HG02759 (cell line): ENCODE measurements around the gene PCDH19.
"Not testable (repeated sequence)": the region's sequence is repeated elsewhere in the genome, so short reads cannot be mapped to it uniquely, and the experiment has no call there.

ENCODE experiments used
- ATAC-seq: cut with Tn5 transposase; IDR thresholded peaks from one replicate; pipeline ENCODE4 v1.9.1; 2021; ENCODE audit warnings: mild to moderate bottlenecking, moderate library complexity; ENCODE audit not compliant: unreplicated experiment

Gene PCDH19, protein sequence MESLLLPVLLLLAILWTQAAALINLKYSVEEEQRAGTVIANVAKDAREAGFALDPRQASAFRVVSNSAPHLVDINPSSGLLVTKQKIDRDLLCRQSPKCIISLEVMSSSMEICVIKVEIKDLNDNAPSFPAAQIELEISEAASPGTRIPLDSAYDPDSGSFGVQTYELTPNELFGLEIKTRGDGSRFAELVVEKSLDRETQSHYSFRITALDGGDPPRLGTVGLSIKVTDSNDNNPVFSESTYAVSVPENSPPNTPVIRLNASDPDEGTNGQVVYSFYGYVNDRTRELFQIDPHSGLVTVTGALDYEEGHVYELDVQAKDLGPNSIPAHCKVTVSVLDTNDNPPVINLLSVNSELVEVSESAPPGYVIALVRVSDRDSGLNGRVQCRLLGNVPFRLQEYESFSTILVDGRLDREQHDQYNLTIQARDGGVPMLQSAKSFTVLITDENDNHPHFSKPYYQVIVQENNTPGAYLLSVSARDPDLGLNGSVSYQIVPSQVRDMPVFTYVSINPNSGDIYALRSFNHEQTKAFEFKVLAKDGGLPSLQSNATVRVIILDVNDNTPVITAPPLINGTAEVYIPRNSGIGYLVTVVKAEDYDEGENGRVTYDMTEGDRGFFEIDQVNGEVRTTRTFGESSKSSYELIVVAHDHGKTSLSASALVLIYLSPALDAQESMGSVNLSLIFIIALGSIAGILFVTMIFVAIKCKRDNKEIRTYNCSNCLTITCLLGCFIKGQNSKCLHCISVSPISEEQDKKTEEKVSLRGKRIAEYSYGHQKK (N-terminal part only)

DNA sequence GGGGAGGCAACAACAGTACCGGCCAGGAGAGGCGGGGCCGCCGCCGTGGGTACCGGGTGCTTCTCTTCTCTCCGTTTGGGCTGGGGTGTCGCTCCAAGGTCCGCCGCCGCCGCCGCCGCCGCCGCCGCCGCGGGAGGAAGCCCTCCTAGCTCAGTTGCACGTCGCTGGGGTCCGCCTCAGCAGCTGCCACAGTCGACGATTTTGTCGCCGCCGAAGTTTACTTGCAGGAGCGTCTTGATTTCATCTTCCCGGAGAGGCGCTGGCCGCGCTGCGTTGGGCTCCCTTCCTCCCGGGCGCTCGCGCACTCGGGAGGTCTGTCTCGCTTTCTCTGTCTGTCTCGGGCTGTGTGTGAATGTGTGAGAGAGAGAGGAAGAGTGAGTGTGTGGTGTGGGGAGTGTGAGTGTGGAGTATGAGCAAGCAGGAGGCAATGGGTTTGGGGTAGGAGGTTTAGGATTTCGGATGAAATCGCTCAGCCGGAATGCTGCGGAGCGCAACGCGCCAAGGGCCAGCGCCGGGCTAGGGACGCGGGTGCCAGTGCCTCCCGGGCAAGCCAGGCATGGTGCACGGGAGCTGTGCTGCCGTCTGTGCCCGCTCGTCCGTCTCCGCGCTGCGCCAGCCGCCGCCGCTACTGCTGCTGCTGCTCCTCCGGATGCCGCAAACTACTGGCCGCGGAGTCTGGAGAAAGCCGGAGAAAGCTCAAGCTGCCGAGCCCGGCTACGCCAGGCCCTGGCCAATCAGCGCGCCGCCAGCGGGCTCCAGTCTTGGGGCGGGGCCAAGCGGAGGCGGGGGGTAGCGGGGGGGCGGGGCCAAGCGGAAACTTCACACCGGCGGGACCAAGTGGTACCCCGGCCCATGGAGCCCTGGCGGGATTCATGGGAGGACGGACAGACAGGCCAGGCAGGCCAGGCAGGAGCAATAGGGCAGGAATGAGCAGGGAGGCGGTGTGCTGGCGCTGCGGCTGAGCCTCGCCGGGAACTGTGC lies at the start of gene PCDH19:
PCDH19 (minus strand) TSS at position 664 of the 981 bp plus-strand sequence. CDS start 1,676 bp downstream, outside the sequence.
- ATAC-seq, result peak; percentile 75

DNA sequence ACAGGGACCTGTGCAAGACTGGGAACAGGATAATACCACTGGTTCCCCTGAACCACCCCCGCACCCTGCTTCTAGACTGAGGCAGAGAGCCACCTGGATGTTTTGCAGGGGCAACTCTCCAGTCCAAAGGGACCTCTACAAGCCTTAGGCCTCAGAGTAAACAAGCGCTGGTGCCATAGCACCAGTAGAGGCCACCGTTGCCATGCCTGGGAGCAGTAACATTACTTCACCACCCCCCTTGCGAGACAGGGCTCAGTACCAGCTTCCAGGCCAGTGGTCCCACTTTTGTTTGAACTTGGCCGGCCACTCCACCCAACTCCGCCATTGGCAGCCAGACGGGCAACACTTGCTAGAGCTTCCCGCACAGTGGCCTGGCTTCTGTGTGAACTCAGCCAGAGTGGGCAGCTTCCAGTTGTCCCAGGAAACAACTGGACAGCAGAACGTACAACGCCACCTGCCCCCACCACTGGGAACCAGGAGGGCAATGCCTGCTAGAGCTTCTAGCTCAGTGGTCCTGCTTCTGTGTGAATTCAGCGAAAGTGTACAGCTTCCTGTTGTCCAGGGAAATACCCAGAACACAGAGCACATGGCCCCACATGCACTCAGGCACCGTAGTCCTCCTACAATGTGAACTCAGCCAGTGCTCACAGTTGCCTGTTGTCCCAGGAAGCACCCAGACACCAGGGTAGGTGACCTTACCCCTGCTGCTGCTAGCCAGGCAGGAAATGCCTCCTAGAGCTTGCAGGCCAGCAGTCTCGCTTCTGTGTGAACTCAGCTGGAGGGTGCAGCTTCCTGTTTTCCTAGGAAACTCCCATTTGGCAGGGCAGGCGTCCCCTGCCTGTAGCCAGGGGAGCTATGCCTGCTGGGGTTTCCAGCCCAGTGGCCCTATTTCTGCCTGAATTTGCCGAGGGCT lies 39.9 kb upstream of the PCDH19 start:
- no peak for ATAC-seq

DNA sequence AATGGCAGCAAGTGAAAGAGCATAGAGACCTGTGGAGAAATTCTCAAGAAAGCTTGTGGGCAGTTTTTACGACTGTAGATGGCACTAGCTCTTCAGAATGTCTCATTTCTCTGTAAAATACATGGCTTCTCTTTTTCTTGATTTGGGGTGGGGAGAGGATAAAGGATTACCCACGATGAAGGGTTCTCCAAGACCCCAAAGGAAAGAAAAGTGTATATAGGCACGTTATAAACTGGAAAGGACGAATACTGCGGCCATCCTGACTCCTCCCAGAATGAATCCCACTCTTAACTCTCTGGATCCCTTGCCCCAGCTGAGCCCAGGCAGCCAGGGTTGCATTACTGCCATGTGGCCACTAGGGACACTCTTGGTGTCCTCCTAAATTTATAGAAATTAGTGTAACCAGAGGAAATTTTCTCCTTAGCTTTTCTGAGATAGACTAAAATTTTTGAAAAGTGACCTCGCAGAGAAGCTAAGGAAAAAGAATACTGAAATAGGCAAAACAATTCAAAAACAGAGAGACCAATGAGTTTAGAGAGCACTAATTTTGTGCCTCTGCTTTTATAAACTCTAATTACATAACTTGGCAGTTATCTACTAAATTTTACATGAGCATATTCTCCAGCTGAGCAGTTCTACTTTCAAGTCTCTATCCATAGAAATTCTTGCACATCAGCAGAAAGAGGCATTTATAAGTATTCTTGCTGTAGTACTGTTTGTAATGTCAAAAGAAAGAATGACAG lies 37.8 kb upstream of the PCDH19 start:
- ATAC-seq, result peak; percentile 43

DNA sequence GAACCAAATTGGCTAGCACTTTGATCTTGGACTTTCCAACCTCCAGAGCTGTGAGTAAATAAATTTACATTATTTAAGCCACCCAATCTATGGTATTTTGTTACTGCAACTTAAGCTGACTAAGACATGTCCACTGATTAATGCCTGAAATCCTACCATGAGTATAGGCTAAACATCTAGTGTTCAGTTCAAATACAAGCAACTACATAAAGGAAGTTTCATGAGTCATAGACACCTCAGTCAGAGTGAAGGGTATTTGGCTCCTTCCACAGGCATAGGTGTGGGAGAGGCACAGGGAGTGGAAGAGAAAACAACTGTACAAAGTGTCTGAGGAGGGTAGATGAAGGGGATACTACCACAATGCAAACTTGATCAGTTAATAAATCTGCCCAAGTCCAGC lies 35.5 kb upstream of the PCDH19 start:
- ATAC-seq, result no peak

DNA sequence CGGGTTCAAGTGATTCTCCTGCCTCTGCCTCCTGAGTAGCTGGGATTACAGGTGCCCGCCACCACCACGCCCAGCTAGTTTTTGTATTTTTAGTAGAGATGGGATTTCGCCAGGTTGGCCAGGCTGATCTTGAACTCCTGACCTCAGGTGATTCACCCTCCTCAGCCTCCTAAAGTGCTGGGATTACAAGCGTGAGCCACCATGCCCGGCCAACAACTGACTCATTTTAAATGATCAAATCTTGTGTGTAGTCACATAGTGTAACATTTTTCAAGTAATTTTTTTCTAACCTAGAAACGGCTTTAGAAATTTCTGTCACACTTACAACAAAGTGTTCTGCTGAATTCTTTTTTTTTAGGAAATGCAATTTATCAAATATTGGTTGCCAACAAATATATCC lies 31.2 kb upstream of the PCDH19 start:
- ATAC-seq, result not testable (repeated sequence)

DNA sequence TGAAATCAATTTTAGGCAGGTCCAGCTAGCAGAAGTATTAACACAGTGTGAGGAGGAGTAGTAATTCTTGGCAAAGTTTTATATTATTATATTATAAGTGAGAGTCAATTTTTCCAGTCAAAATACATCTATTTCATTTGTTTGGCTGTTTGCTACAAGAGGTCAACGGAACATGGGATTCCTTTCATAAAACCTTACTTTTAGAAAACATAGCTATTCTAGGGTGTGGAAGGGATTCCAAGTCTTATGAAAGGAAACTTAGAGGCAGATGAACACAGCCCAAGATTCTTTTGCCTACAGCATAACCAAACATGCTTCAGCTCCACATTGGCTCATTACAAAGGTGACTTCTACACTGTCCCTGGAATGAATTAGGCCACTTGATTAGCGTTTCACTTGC lies 29.9 kb upstream of the PCDH19 start:
- ATAC-seq, result no peak

DNA sequence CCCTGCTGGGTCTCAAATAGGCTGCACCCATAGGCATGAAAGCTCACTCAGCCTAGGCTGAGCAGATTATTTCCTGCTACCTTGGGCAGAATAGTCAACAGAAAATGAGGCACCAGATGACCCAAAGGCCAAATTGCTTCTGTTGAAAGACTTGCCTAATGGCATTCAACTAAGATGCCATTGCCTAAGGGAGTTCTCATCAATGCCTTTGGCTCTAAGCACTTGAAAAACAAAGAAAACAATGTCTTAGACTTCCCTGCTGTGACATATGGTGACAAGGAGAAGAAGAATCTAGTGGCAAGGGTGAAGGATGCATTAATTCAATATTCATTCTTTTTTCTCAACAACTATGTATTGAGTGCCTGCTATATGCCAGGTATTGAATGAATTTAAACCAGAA lies 25.7 kb upstream of the PCDH19 start:
- ATAC-seq, result no peak

DNA sequence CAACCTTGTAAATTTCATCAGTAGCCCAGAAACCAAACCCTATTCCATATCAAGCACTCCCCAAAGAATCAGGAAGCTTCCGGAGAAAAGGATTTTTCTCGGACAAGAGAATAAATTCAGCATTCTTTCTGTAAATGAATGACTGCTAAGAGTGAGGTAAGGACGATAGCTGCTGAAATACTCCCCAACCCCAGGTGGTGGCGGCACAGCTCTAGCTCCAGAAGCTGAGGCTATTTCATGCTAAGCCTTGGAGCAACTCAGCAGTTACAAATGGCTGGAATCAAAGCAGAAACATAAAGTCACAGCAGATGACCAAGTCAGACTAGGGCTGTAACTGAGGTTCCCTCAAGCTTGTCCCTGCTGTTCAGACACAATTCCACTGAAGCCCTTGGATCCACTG lies 13.9 kb upstream of the PCDH19 start:
- ATAC-seq, result no peak

DNA sequence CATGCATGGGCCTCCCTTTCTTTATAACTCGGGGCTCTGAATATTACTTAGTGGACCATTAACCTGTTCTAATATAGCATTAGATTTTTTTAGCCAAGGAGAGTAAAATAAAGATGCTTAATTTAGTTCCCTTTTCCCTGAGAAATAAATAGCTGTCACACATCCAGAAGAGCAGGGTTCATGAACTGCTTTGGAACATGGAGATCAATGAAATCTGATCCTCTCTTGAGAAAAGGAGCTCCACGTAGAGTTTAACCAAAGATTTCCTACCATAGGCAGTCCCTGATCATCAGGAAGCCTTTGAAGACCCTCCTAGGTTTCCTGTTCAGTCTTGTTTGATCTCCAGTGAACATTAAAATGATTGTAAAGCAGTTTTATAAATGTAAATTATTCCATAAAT lies 8.5 kb upstream of the PCDH19 start:
- no peak for ATAC-seq

DNA sequence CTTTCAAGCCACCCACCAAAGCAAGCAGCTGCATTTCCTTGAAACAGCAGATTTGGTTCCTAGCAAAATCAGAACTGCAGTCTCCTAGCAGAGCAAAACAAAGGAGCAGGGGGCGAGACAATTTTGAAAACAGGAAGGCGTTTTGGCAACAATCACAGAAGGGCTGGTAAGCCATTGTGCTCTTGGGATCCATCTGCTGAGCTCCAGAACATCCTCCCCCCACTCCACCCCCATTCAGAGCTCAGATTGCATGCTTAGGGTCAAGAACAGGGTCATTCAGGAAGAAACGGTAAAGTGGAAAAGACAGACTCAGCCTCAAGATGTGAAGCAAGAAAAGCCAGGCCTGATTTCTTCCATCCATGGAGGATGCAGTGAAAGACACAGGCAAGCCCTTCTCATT lies 7.6 kb upstream of the PCDH19 start:
- no peak for ATAC-seq

DNA sequence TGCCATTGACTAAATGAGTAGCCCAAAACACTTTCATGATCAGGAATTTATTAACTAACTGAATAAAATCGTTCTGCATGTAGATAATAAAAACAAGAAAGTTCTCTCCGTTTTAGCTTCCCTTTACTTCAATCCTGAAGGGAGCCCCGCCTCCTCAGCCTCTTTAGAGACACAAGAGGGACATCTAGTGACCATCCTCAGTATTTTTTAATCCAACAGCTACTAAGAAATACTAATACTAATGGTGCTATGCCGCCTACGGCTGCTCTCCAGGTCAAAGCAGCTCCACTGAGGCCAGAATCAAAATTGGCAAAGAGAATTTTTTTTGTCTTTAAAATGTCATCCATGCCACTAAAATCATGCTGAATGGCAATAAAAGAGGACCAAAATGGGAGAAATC lies 3.2 kb upstream of the PCDH19 start:
- ATAC-seq, result peak; percentile 69

DNA sequence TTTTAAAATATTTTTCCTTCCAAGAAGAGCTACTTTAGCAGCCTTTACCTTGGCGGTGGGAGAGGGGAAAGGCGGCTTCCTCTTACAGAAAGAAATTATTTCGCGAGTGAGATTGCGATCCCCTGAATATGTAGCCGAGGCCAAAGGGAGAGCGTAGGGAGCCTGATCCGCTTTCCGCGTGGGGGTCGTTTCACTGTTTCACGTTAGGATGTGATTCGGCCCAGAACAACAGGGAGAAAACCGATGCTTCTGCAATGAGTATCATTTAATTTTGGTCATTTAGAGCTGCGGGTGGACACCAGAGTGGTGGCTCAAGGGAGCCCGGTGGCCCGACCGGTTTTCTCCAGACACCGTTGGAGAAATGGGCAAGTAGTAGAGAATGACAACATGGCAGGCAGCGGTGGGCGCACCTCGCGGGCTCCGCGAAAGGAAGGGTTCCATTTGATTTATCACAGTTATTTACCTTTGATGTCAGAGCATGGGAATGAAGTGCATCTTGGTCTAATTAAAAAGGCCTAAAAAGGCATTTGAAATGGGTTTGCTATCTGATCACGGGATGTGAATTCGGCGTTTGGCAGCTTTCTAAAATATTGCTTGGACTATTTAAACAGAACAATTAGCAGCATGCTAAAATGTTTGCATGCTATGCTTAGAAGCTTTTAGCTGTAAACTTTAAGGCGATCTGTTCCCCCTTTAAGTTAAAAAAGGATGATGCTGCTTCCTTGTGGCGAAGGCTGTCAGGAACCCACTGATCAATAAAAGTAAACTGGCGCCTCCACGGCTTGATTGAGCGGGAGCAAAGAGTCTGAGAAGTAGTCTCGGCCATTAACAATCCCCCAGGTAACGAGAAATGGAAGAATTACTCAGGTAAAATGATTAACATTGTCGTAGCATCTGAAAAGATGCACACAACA lies 2.0 kb upstream of the PCDH19 start:
- no peak for ATAC-seq

DNA sequence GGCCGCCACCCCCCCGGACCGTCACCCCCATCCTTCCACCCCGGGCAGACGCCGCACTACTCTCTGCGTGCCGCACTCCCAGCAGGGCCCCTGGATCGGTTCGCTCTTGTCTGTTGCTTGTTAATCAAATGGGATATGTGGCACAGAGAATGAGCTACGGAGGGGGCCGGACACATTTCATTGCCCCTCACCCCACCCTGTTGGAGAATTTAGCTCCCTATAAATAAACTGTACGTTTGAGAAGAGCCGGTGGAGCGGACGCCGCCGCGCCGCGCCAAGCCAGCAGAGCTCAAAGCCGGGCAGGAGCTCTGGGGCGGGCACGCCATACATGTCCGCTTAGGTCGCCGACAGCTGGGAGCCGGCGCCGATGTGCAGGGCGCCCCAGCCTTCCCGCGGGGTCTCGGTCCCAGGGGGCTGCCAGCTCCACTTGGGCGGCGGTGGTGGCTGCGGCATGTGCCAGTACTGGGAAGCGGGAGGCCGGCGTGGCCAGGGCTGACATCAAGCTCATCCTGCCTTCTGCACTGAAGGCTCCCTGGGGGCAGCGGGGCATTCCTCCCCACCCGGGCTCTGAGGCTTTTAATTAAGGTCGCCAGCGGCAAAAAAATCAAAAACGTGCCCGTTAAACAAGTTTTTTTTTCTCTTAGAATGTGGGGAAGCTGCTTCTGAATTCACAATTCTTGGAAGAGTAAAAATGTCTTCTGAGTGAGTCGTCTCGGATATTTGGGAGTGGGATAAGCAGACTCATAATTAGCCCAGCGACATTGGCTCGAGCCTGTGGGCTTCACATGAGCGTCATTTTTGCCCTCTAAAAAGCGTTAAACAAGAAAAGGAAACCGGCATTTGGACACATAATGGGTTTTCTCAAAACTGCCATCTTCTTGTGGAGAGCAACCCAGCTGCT lies 1.1 kb upstream of the PCDH19 start:
- no peak for ATAC-seq

DNA sequence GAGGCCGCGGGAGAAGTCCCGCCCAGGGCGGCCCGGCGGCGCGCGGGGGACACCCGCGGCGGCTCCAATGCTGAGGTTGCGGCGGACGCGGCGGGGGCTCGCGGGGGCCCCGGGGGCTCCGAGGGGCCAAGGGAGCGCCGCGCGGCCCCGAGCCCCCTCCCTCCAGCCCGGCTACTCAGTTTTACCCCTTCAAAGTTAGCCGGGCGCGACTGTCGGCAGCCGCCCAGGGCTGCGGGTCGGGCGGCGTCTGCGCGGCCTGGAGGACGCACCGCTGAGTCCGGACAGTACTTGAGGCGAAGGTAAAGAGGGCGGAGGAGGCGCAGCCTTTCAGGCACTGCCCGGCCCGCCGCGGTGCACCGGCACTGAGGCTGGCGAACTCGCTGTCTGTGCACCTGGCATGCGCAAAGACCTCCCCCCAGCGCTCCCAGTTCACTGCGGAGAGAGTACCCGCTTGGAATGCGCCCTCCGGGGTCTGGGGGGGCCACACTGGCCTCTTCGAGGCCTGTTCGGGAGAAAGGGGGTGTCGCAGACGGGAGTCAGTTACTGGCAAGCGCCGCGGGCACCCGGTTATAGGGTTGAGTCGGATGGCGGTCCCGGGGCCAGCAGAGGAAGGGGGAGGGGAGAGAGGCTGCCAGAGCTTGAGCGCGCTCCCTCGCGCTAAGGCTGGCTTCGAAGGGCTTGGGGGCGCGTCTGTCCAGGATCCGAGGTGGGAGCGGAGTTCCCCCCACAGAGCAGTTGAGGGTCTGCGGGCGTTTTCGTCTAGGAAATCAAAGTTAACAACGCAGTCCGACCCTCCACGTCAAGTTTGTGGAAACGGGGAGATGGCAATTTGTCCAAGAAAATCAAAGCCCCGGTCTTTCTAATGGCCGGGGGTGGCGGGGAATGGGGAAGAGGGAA lies 1.1 kb downstream of the PCDH19 start:
- no peak for ATAC-seq

DNA sequence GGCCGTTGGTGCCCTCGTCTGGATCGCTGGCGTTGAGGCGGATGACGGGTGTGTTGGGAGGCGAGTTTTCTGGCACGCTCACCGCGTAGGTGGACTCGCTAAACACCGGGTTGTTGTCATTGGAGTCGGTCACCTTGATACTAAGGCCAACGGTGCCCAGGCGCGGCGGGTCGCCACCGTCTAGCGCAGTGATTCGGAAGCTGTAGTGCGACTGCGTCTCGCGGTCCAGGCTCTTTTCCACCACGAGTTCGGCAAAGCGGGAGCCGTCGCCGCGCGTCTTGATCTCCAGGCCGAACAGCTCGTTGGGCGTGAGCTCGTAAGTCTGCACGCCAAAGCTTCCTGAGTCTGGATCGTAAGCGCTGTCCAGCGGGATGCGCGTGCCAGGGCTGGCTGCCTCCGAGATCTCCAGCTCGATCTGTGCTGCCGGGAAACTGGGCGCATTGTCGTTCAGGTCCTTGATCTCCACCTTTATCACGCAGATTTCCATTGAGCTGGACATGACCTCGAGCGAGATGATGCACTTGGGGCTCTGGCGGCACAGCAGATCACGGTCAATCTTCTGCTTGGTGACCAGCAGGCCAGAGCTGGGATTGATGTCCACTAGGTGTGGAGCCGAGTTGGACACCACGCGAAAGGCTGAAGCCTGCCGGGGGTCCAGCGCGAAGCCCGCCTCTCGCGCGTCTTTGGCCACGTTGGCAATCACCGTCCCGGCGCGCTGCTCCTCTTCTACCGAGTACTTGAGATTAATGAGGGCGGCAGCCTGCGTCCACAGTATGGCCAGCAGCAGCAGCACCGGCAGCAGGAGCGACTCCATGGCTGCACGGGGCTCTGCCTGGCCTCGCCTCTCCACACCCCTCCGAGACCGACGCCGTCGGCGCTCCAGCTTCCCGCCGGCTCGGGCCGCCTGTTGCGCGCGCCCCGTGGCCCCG lies 2.0 kb downstream of the PCDH19 start:
- ATAC-seq, result no peak
